SK-N-SH treated with all-trans-retinoic acid at 6 μM for 48 hours (cell line): Measurements from ENCODE around the gene FBXW11.

Experiments
- ATAC-seq: fragments of 200-7000 bp; cut with Tn5 transposase; 3 replicates; pipeline ENCODE4 v1.9.1; 2020; ENCODE audit warnings: mild to moderate bottlenecking, moderate library complexity
- ARNTL ChIP-seq: fragments of 450-650 bp; formaldehyde crosslinking; IDR thresholded peaks from 2 replicates; pipeline ENCODE4 v1.5.0; 2020; ENCODE audit warnings: low read depth, mild to moderate bottlenecking, moderate library complexity, borderline replicate concordance
- BACH2 ChIP-seq: fragments of 250-450 bp; sonication (Bioruptor Pico); IDR thresholded peaks from 2 replicates; pipeline ENCODE4 v1.9.0; 2021; ENCODE audit warnings: mild to moderate bottlenecking, borderline replicate concordance
- ESRRG ChIP-seq: fragments of 250-450 bp; sonication (Bioruptor Pico); IDR thresholded peaks from 2 replicates; pipeline ENCODE4 v1.6.1; 2021; ENCODE audit warnings: mild to moderate bottlenecking
- GLIS3 ChIP-seq: fragments of 250-450 bp; sonication (Bioruptor Pico); IDR thresholded peaks from 2 replicates; pipeline ENCODE4 v1.5.0; 2020; ENCODE audit warnings: mild to moderate bottlenecking, moderate library complexity
- POU6F1 ChIP-seq: fragments of 250-450 bp; sonication (Bioruptor Pico); IDR thresholded peaks from 2 replicates; pipeline ENCODE4 v1.8.0; 2021; ENCODE audit warnings: low read depth, mild to moderate bottlenecking, moderate library complexity, borderline replicate concordance
- RARB ChIP-seq: fragments of 250-450 bp; sonication (Bioruptor Pico); IDR thresholded peaks from 2 replicates; pipeline ENCODE4 v1.8.0; 2021; ENCODE audit warnings: mild to moderate bottlenecking, moderate library complexity
- TCF4 ChIP-seq: fragments of 250-450 bp; sonication (Bioruptor Pico); IDR thresholded peaks from 2 replicates; pipeline ENCODE4 v1.8.0; 2021; ENCODE audit warnings: mild to moderate bottlenecking, moderate library complexity, borderline replicate concordance
- TOX ChIP-seq: fragments of 250-450 bp; sonication (Bioruptor Pico); IDR thresholded peaks from 2 replicates; pipeline ENCODE4 v1.8.0; 2021; ENCODE audit warnings: mild to moderate bottlenecking, moderate library complexity, borderline replicate concordance
- TSHZ2 ChIP-seq: fragments of 250-450 bp; sonication (Bioruptor Pico); IDR thresholded peaks from 2 replicates; pipeline ENCODE4 v1.5.0; 2020; ENCODE audit warnings: mild to moderate bottlenecking, moderate library complexity
- ZFP30 ChIP-seq: fragments of 450-650 bp; formaldehyde crosslinking; IDR thresholded peaks from 2 replicates; pipeline ENCODE4 v1.5.0; 2022; ENCODE audit warnings: mild to moderate bottlenecking, moderate library complexity
- ZNF70 ChIP-seq: fragments of 450-650 bp; formaldehyde crosslinking; IDR thresholded peaks from 2 replicates; pipeline ENCODE4 v1.5.0; 2020; ENCODE audit warnings: mild to moderate bottlenecking, moderate library complexity
- TF ChIP-seq, protein P1 (sequence below): fragments of 250-450 bp; sonication (Bioruptor Pico); IDR thresholded peaks from 2 replicates; pipeline ENCODE4 v1.8.0; 2020; ENCODE audit warnings: mild to moderate bottlenecking, moderate library complexity, borderline replicate concordance
- TF ChIP-seq, protein P2 (sequence below): fragments of 250-450 bp; sonication (Bioruptor Pico); IDR thresholded peaks from 2 replicates; pipeline ENCODE4 v1.5.1; 2021; ENCODE audit warnings: mild to moderate bottlenecking, moderate library complexity

The FBXW11 gene

GRCh38 chr5:171858303-171858702, 148.1 kb downstream of the FBXW11 start:
- peak; percentile 51; the same call in 2 of the 3 replicates for ATAC-seq
- TF ChIP-seq POU6F1 (no peak), BACH2 (CRISPR knock-in tag) (no peak), ZFP30 (CRISPR knock-in tag) (no peak), ZNF70 (CRISPR knock-in tag) (no peak)
- TF ChIP-seq, all 23 proteins: peak for 0

GRCh38 chr5:171857489-171857876, 149.0 kb downstream of the FBXW11 start:
- no peak for ATAC-seq
- TF ChIP-seq RARB (CRISPR knock-in tag) = no peak
- TF ChIP-seq POU6F1 = no peak
- TF ChIP-seq TSHZ2 = no peak
- TF ChIP-seq ESRRG = no peak
- TF ChIP-seq, protein P1, sequence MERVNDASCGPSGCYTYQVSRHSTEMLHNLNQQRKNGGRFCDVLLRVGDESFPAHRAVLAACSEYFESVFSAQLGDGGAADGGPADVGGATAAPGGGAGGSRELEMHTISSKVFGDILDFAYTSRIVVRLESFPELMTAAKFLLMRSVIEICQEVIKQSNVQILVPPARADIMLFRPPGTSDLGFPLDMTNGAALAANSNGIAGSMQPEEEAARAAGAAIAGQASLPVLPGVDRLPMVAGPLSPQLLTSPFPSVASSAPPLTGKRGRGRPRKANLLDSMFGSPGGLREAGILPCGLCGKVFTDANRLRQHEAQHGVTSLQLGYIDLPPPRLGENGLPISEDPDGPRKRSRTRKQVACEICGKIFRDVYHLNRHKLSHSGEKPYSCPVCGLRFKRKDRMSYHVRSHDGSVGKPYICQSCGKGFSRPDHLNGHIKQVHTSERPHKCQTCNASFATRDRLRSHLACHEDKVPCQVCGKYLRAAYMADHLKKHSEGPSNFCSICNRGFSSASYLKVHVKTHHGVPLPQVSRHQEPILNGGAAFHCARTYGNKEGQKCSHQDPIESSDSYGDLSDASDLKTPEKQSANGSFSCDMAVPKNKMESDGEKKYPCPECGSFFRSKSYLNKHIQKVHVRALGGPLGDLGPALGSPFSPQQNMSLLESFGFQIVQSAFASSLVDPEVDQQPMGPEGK (CRISPR knock-in tag) = no peak
- TF ChIP-seq GLIS3 (CRISPR knock-in tag) = no peak
- TF ChIP-seq ZFP30 (CRISPR knock-in tag) = no peak

GRCh38 chr5:171855798-171856763, 150.4 kb downstream of the FBXW11 start:
- ATAC-seq = no peak
- TF ChIP-seq, protein P1 (CRISPR knock-in tag) = no peak
- TF ChIP-seq TCF4 (CRISPR knock-in tag) (no peak), TOX (CRISPR knock-in tag) (no peak)

DNA sequence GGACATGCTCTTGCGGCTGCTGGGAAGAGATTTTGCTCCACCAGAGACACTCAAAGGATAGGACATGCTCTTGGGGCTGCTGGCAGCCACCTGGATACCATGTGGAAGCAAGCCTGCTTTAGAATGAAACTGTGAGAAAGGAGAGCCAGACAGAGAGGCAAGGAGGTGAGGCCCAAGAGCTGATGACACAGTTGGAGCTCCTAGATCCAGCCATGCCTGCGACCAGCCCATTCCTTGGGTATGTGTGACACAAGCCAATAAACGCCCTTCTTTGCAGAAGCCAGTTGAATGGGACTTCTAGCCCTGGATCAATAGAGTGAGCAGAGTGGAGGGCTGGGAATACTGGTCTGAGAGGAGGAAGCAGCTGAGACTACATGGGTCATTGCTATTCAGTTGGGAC, 151.2 kb downstream of the FBXW11 start:
- ATAC-seq = no peak
- TF ChIP-seq ARNTL = no peak
- TF ChIP-seq, protein P2, sequence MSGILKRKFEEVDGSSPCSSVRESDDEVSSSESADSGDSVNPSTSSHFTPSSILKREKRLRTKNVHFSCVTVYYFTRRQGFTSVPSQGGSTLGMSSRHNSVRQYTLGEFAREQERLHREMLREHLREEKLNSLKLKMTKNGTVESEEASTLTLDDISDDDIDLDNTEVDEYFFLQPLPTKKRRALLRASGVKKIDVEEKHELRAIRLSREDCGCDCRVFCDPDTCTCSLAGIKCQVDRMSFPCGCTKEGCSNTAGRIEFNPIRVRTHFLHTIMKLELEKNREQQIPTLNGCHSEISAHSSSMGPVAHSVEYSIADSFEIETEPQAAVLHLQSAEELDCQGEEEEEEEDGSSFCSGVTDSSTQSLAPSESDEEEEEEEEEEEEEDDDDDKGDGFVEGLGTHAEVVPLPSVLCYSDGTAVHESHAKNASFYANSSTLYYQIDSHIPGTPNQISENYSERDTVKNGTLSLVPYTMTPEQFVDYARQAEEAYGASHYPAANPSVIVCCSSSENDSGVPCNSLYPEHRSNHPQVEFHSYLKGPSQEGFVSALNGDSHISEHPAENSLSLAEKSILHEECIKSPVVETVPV (CRISPR knock-in tag) = no peak
- no peak for TF ChIP-seq TOX (CRISPR knock-in tag)
- TF ChIP-seq GLIS3 (CRISPR knock-in tag) = no peak
